Liver (tissue), 3 donors: ENCODE results near the gene SRGAP1.

Experiments
- CTCF ChIP-seq: fragments of 150-350 bp; IDR thresholded peaks from 2 replicates; pipeline ENCODE4 v1.5.1; 2017; ENCODE audit warnings: improper control_type of control experiment, low read depth, low read length; ENCODE audit not compliant: missing input control
- EGR1 ChIP-seq, 2 donors: IDR thresholded peaks; 2 replicates each; pipeline ENCODE4 v1.6.1; 2016 to 2018; ENCODE audit warnings: antibody characterized with exemption in 2 of 2, low read depth in 2 of 2
- GABPA ChIP-seq, 2 donors: IDR thresholded peaks in 1 of 2; conservative IDR thresholded peaks in 1 of 2; 2 replicates each; pipeline ENCODE4 v1.6.1; 2016; ENCODE audit warnings: antibody characterized with exemption in 2 of 2, mild to moderate bottlenecking in 1 of 2, moderate library complexity in 1 of 2
- HNF4A ChIP-seq, 2 donors: conservative IDR thresholded peaks; 2 replicates each; pipeline ENCODE4 v1.6.1; 2016; ENCODE audit warnings: antibody characterized with exemption in 2 of 2, mild to moderate bottlenecking in 2 of 2
- HNF4G ChIP-seq: IDR thresholded peaks from 2 replicates; pipeline ENCODE4 v1.6.1; 2016; ENCODE audit warnings: antibody characterized with exemption
- JUND ChIP-seq, 2 donors: IDR thresholded peaks; 2 replicates each; pipeline ENCODE4 v1.6.1; 2016; ENCODE audit warnings: antibody characterized with exemption in 2 of 2
- MAX ChIP-seq: IDR thresholded peaks from 2 replicates; pipeline ENCODE4 v1.6.1; 2016; ENCODE audit warnings: antibody characterized with exemption
- NR2F2 ChIP-seq: IDR thresholded peaks from 2 replicates; pipeline ENCODE4 v1.6.1; 2016; ENCODE audit warnings: antibody characterized with exemption
- RAD21 ChIP-seq, 2 donors: IDR thresholded peaks; 2 replicates each; pipeline ENCODE4 v1.6.1; 2016; ENCODE audit warnings: antibody characterized with exemption in 2 of 2, mild to moderate bottlenecking in 2 of 2
- REST ChIP-seq: IDR thresholded peaks from 2 replicates; pipeline ENCODE4 v1.6.1; 2016; ENCODE audit warnings: antibody characterized with exemption, mild to moderate bottlenecking
- RXRA ChIP-seq, 2 donors: IDR thresholded peaks; 2 replicates each; pipeline ENCODE4 v1.6.1; 2017 to 2018; ENCODE audit warnings: antibody characterized with exemption in 2 of 2, mild to moderate bottlenecking in 1 of 2
- SP1 ChIP-seq: IDR thresholded peaks from 2 replicates; pipeline ENCODE4 v1.6.1; 2018; ENCODE audit warnings: antibody characterized with exemption, mild to moderate bottlenecking
- TAF1 ChIP-seq: conservative IDR thresholded peaks from 2 replicates; pipeline ENCODE4 v1.6.1; 2016; ENCODE audit warnings: antibody characterized with exemption, mild to moderate bottlenecking
- ZBTB33 ChIP-seq: IDR thresholded peaks from 2 replicates; pipeline ENCODE4 v1.6.1; 2016; ENCODE audit warnings: antibody characterized with exemption
- donor health status: healthy.
- donor health status: healthy.

GRCh38 chr12:63927511-63927910 lies 83.0 kb downstream of the SRGAP1 start:
- TF ChIP-seq CTCF (no peak), EGR1 (IDR thresholded peaks at IDR 0.05; ENCODE audit: low read depth in 2 of 2) (no peak), JUND (IDR thresholded peaks at IDR 0.05) (no peak), HNF4G (no peak), RAD21 (IDR thresholded peaks at IDR 0.05) (no peak), RXRA (IDR thresholded peaks at IDR 0.05) (no peak), SP1 (no peak), GABPA (IDR thresholded peaks at IDR 0.05 in 1 of 2, conservative IDR thresholded peaks at IDR 0.05 in 1 of 2) (no peak), HNF4A (conservative IDR thresholded peaks at IDR 0.05) (no peak), TAF1 (no peak), REST (no peak), MAX (no peak), ZBTB33 (no peak), NR2F2 (no peak)
